Thyroid gland (tissue), 4 donors: Measurements from ENCODE around the gene MRPL42. TPM values are rescaled to one million over a fixed set of nuclear protein-coding genes. Genes with fewer than 3 reads are reported as not detected.
"Not testable (repeated sequence)": the region's sequence is repeated elsewhere in the genome, so short reads cannot be mapped to it uniquely, and the experiment has no call there.

Experiments
- DNase-seq, 2 donors: peaks; one replicate each; pipeline ENCODE4 v3.0.0-alpha.2; 2019
- H3K27ac ChIP-seq, 3 donors: fragments of 200-600 bp; sonication (generic); 1 replicate in 2 of 3; 2 replicates in 1 of 3; pipeline ENCODE4 v1.5.1; 2016 to 2019; ENCODE audit warnings: mild to moderate bottlenecking in 1 of 3, moderate library complexity in 1 of 3
- H3K27me3 ChIP-seq: fragments of 200-600 bp; sonication (generic); one replicate; pipeline ENCODE4 v1.5.1; 2019
- H3K36me3 ChIP-seq, 2 donors: fragments of 200-600 bp; sonication (generic); one replicate each; pipeline ENCODE4 v1.5.1; 2016 to 2019
- H3K4me1 ChIP-seq, 2 donors: fragments of 200-600 bp; sonication (generic); one replicate each; pipeline ENCODE4 v1.5.1; 2017 to 2019
- H3K4me3 ChIP-seq, 3 donors: fragments of 200-600 bp; sonication (generic); replicated peaks in 1 of 3; 1 replicate in 2 of 3; 2 replicates in 1 of 3; pipeline ENCODE4 v1.5.1; 2016; ENCODE audit warnings: mild to moderate bottlenecking in 1 of 3
- H3K9me3 ChIP-seq: fragments of 200-600 bp; sonication (generic); one replicate; pipeline ENCODE4 v1.5.1; 2017
- CTCF ChIP-seq, 6 experiments: fragments of 200-600 bp in 3 of 6; fragments of 450-650 bp in 3 of 6; sonication (generic) in 3 of 6; IDR thresholded peaks; one replicate each; pipeline ENCODE4 v1.5.1; 2016 to 2019; ENCODE audit warnings: antibody characterized with exemption in 6 of 6, mild to moderate bottlenecking in 2 of 6, inconsistent platforms in 1 of 6, moderate library complexity in 1 of 6
- POLR2A ChIP-seq, 2 donors: fragments of 450-650 bp; IDR thresholded peaks; one replicate each; pipeline ENCODE4 v1.6.1; 2017; ENCODE audit warnings: antibody characterized with exemption in 2 of 2, mild to moderate bottlenecking in 2 of 2, moderate library complexity in 1 of 2
- WGBS, 2 donors: methylation state at CpG; one replicate each; pipeline ENCODE4 v1.1.5; 2017; 5-methylcytosine and 5-hydroxymethylcytosine counted together
- intact Hi-C: fragments of 100-400 bp; cut with DNase I; formaldehyde crosslinking; loops from one replicate; pipeline ENCODE4 v1.15.1; 2023
- total RNA-seq, 4 donors: library from RNA; depleted of rRNA; stranded (reverse); fragments of >200 nt; gene quantifications; one replicate each; pipeline ENCODE4 v1.2.3, GENCODE V29; 2016

MRPL42 gene
- total RNA-seq, 4 donors from 2014 or later = 42.1 to 71.8 (median 64.0) TPM

GRCh38 chr12:93541578-93542225, 74.4 kb downstream of the MRPL42 start:
- H3K4me3 ChIP-seq = no peak overlapping the region
- 54 to 63% methylated on average over 4 of the region's 4 CpGs for WGBS, 2 donors
- peaks cover 6 to 10% of the 10 kb centered on the region in 2 donors for H3K4me1 ChIP-seq
- H3K27ac ChIP-seq = peak overlapping the region; percentile 13 to 49 (median 39)
- DNase-seq = peak; percentile 47 to 68
- intact Hi-C loops = no loop called here
- TF ChIP-seq CTCF (IDR thresholded peaks at IDR 0.05) (no peak), POLR2A (IDR thresholded peaks at IDR 0.05) (no peak)
- no peaks in the 10 kb centered on the region for H3K36me3 ChIP-seq
- H3K9me3 ChIP-seq = no peaks in the 10 kb centered on the region
- H3K27me3 ChIP-seq = no peaks in the 10 kb centered on the region

GRCh38 chr12:93547778-93548177, 80.5 kb downstream of the MRPL42 start:
- Histone ChIP-seq H3K36me3 (no peaks in the 10 kb centered on the region), H3K4me3 (no peak overlapping the region), H3K27me3 (no peaks in the 10 kb centered on the region), H3K9me3 (no peaks in the 10 kb centered on the region), H3K27ac (no peak overlapping the region), H3K4me1 (no peaks in the 10 kb centered on the region)
- DNase-seq = no peak
- WGBS, 2 donors = 91 to 98% methylated on average over 2 of the region's 2 CpGs
- TF ChIP-seq CTCF (IDR thresholded peaks at IDR 0.05) = no peak
- TF ChIP-seq POLR2A (IDR thresholded peaks at IDR 0.05) = no peak
- intact Hi-C loops = no loop called here

- no peak for DNase-seq
- no peaks in the 10 kb centered on the region for H3K36me3 ChIP-seq
- TF ChIP-seq CTCF (IDR thresholded peaks at IDR 0.05) = no peak
- TF ChIP-seq POLR2A (IDR thresholded peaks at IDR 0.05) = no peak
- H3K4me1 ChIP-seq = no peaks in the 10 kb centered on the region
- 89 to 93% methylated on average over 4 to 6 of the region's 6 CpGs for WGBS, 2 donors
- no peak overlapping the region for H3K4me3 ChIP-seq
- no peak overlapping the region for H3K27ac ChIP-seq
- no peaks in the 10 kb centered on the region for H3K9me3 ChIP-seq
- intact Hi-C loops = no loop called here
- H3K27me3 ChIP-seq = no peaks in the 10 kb centered on the region
Observed at GRCh38 chr12:93549174-93549573, 81.9 kb downstream of the MRPL42 start.

GRCh38 chr12:93550748-93551611, 83.7 kb downstream of the MRPL42 start:
- no peak for DNase-seq
- Histone ChIP-seq H3K27ac (no peak overlapping the region), H3K27me3 (no peaks in the 10 kb centered on the region), H3K4me3 (no peak overlapping the region), H3K4me1 (no peaks in the 10 kb centered on the region), H3K36me3 (no peaks in the 10 kb centered on the region), H3K9me3 (no peaks in the 10 kb centered on the region)
- WGBS, 2 donors = 79 to 84% methylated on average over 10 to 11 of the region's 11 CpGs
- intact Hi-C loops = no loop called here
- TF ChIP-seq POLR2A (IDR thresholded peaks at IDR 0.05) = no peak
- TF ChIP-seq CTCF (IDR thresholded peaks at IDR 0.05) = no peak

- intact Hi-C loops = no loop called here
- Histone ChIP-seq H3K27ac (no peak overlapping the region), H3K36me3 (no peaks in the 10 kb centered on the region), H3K27me3 (no peaks in the 10 kb centered on the region), H3K4me1 (no peaks in the 10 kb centered on the region), H3K9me3 (no peaks in the 10 kb centered on the region), H3K4me3 (no peak overlapping the region)
- no peak for TF ChIP-seq POLR2A (IDR thresholded peaks at IDR 0.05)
- no peak for TF ChIP-seq CTCF (IDR thresholded peaks at IDR 0.05)
- 81 to 84% methylated on average over 4 of the region's 4 CpGs for WGBS, 2 donors
- no peak for DNase-seq
Observed at GRCh38 chr12:93552427-93552826, 85.1 kb downstream of the MRPL42 start.

GRCh38 chr12:93557879-93558278, 90.6 kb downstream of the MRPL42 start:
- H3K27ac ChIP-seq, H3K4me3 ChIP-seq, H3K27me3 ChIP-seq, H3K36me3 ChIP-seq, H3K9me3 ChIP-seq, intact Hi-C loops, H3K4me1 ChIP-seq, DNase-seq: not testable (repeated sequence)

- H3K27ac ChIP-seq, DNase-seq, H3K4me1 ChIP-seq, H3K36me3 ChIP-seq, intact Hi-C loops, H3K27me3 ChIP-seq, H3K4me3 ChIP-seq, H3K9me3 ChIP-seq: not testable (repeated sequence)
- 92 to 95% methylated on average over 1 of the region's 1 CpG for WGBS, 2 donors
Observed at GRCh38 chr12:93558685-93559084, 91.4 kb downstream of the MRPL42 start.
